Activated T-cell treated with anti-CD3 and anti-CD28 coated beads, Interleukin-2, amount 50 U/mL, for 1 hour (primary cell): Measurements from ENCODE around the gene FMN1.

ENCODE experiments used
- DNase-seq: peaks from one replicate; pipeline ENCODE4 v3.0.0-alpha.2; 2020

Gene FMN1

GRCh38 chr15:32746116-32746857 lies 448.2 kb downstream of the FMN1 start:
- no peak for DNase-seq

GRCh38 chr15:32743411-32744140 lies 450.9 kb downstream of the FMN1 start:
- DNase-seq, result no peak

GRCh38 chr15:32739522-32740063 lies 454.9 kb downstream of the FMN1 start:
- no peak for DNase-seq

GRCh38 chr15:32738666-32739065 lies 455.8 kb downstream of the FMN1 start:
- DNase-seq, result no peak

GRCh38 chr15:32737304-32737703 lies 457.2 kb downstream of the FMN1 start:
- DNase-seq, result no peak

- no peak for DNase-seq
Measured at GRCh38 chr15:32736701-32737061, 457.8 kb downstream of the FMN1 start.

- DNase-seq, result no peak
Measured at GRCh38 chr15:32735989-32736700, 458.4 kb downstream of the FMN1 start.

GRCh38 chr15:32733281-32733680 lies 461.2 kb downstream of the FMN1 start:
- no peak for DNase-seq

GRCh38 chr15:32732574-32733157 lies 461.8 kb downstream of the FMN1 start:
- no peak for DNase-seq

- DNase-seq, result no peak
Measured at GRCh38 chr15:32730677-32731654, 463.5 kb downstream of the FMN1 start.

GRCh38 chr15:32729700-32730395 lies 464.7 kb downstream of the FMN1 start:
- DNase-seq, result no peak

GRCh38 chr15:32723171-32723948 lies 471.2 kb downstream of the FMN1 start:
- no peak for DNase-seq

- DNase-seq, result no peak
Measured at GRCh38 chr15:32722136-32722535, 472.4 kb downstream of the FMN1 start.

GRCh38 chr15:32721596-32721995 lies 472.9 kb downstream of the FMN1 start:
- no peak for DNase-seq

GRCh38 chr15:32718821-32719716 lies 475.4 kb downstream of the FMN1 start:
- no peak for DNase-seq

GRCh38 chr15:32718227-32718820 lies 476.2 kb downstream of the FMN1 start:
- DNase-seq, result no peak

- no peak for DNase-seq
Measured at GRCh38 chr15:32717426-32718226, 476.9 kb downstream of the FMN1 start, which contains the start of gene GREM1. Gene GREM1, plus strand, starts transcription at chr15:32718004. Its CDS starts 12,687 bp downstream, at chr15:32730691.

GRCh38 chr15:32716915-32717425 lies 477.5 kb downstream of the FMN1 start:
- DNase-seq, result no peak
